CD4-positive, alpha-beta T cell treated with Interleukin-15 for 4 hours (primary cell): Measurements from ENCODE around the gene ERCC8.
"Not testable (repeated sequence)": the region's sequence is repeated elsewhere in the genome, so short reads cannot be mapped to it uniquely, and the experiment has no call there.

Experiments
- DNase-seq: peaks from one replicate; pipeline ENCODE4 v3.0.0-alpha.2; 2020; ENCODE audit warnings: low spot score

Gene ERCC8

GRCh38 chr5:60916646-60917045 is 28.2 kb downstream of the ERCC8 start:
- no peak for DNase-seq

GRCh38 chr5:60903356-60903755 is 41.5 kb downstream of the ERCC8 start:
- DNase-seq: no peak

GRCh38 chr5:60896991-60897390 is 47.9 kb downstream of the ERCC8 start:
- no peak for DNase-seq

- no peak for DNase-seq
Observed at GRCh38 chr5:60893521-60893920, 51.3 kb downstream of the ERCC8 start.

GRCh38 chr5:60891667-60892066 is 53.2 kb downstream of the ERCC8 start:
- DNase-seq: no peak

GRCh38 chr5:60888359-60889061 is 56.4 kb downstream of the ERCC8 start:
- no peak for DNase-seq

GRCh38 chr5:60887746-60888145 is 57.1 kb downstream of the ERCC8 start:
- no peak for DNase-seq

- no peak for DNase-seq
Observed at GRCh38 chr5:60887096-60887495, 57.8 kb downstream of the ERCC8 start.

GRCh38 chr5:60886158-60886557 is 58.7 kb downstream of the ERCC8 start:
- no peak for DNase-seq

- no peak for DNase-seq
Observed at GRCh38 chr5:60883229-60883628, 61.6 kb downstream of the ERCC8 start.

GRCh38 chr5:60872892-60873291 is 72.0 kb downstream of the ERCC8 start:
- no peak for DNase-seq

- DNase-seq: no peak
Observed at GRCh38 chr5:60870857-60871256, 74.0 kb downstream of the ERCC8 start.

GRCh38 chr5:60860572-60860971 is 84.3 kb downstream of the ERCC8 start:
- not testable (repeated sequence) for DNase-seq

GRCh38 chr5:60856066-60856465 is 88.8 kb downstream of the ERCC8 start:
- DNase-seq: no peak

- DNase-seq: no peak
Observed at GRCh38 chr5:60852940-60853339, 91.9 kb downstream of the ERCC8 start.

GRCh38 chr5:60852317-60852716 is 92.6 kb downstream of the ERCC8 start:
- DNase-seq: no peak

- no peak for DNase-seq
Observed at GRCh38 chr5:60851626-60852025, 93.2 kb downstream of the ERCC8 start.

GRCh38 chr5:60846298-60846697 is 98.6 kb downstream of the ERCC8 start:
- DNase-seq: no peak

- DNase-seq: no peak
Observed at GRCh38 chr5:60843936-60844905, 100.6 kb downstream of the ERCC8 start, which contains the start of gene ELOVL7. TSS of gene ELOVL7 (minus strand) at chr5:60844269. CDS start at chr5:60787397, 56,872 bp downstream.

- no peak for DNase-seq
Observed at GRCh38 chr5:60843386-60843935, 101.4 kb downstream of the ERCC8 start.

GRCh38 chr5:60842871-60843385 is 101.9 kb downstream of the ERCC8 start:
- DNase-seq: no peak

GRCh38 chr5:60841361-60841760 is 103.5 kb downstream of the ERCC8 start:
- DNase-seq: no peak

GRCh38 chr5:60836131-60836530 is 108.7 kb downstream of the ERCC8 start:
- no peak for DNase-seq
